ENCODE data around the gene XPC. TPM values are rescaled to one million over a fixed set of nuclear protein-coding genes. Genes with fewer than 3 reads are reported as not detected.

Gene XPC
- polyA plus RNA-seq, 4 donors = 43.4 to 53.8 (median 50.0) TPM

DNA sequence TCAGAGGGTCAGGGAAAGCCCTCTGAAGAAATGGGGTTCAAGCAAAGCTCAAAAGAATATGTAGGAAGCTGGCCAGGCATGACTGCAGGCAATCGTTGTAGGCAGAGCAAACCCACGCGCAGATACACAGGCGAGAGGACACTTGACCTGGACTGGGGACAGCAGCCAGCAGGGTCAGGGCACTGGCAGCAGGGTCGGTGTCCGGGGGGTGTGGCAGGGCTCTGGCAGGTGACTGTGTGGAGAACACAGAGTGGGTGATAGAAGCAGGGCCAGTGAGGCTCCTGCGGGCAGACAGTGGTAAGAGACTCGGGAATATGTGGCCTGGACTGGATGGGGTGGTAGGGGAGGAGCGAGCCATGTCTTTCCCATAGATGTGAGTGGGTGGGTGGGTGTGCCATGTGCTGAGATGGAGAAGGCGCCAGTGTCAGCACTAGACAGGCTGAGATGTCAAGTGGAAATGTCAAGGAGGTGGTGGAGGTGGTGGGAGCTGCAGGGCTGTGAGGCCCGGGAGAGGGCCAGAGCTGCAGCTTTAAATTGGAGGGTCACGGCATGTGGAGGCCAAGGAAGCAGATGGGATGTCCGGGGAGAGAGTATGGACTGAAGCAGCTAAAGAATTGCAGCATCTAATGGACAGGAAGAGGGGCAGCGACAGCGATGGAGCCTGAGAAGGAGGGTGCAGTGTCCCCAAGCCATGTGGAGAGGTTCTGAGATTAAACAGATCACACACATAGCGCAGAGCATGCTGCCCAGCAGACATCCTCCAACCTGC, 40.1 kb downstream of the XPC start:
- no peak for DNase-seq (ENCODE audit: low read depth in 4 of 4, low spot score in 3 of 4)

DNA sequence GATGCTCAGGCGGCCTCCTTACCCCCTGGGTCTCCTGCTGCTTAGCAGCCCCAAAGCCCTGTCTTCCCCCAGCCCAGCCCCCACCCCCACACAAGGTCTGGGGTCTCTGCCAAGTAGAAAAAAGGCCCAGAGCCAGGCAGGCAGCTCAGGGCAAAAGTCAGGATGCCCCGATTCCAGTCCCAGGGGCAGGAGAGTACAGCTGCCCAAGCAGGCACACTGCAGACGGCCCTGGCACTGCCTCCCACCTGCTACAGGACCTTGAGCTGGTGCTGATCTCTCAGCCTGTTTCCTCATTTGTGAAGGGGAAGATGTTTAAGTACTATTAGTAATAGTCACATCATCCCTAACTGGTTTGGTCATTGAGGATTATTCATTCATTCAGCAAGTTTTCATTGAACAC, 41.0 kb downstream of the XPC start:
- DNase-seq (ENCODE audit: low read depth in 4 of 4, low spot score in 3 of 4) = no peak

DNA sequence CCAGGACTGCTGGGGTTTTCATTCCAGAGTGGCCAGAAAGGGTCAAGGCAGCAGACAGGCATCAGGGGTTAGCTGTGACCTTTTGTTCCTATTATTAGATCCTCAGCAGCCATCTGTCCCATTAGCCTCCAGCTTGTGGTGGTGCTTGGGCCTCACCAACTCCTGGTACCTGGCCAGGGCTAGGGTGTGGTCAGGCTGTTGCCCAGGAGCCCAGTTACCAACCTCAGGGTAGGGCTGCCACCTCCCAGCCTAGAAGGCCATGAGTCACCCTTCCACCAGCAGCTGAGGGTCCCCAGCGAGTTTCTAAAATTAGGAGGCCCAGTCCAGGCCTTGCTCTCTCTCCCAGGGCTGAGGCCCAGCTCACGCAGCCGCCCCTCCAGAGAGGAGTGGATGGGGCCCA, 41.4 kb downstream of the XPC start:
- no peak for DNase-seq (ENCODE audit: low read depth in 4 of 4, low spot score in 3 of 4)

DNA sequence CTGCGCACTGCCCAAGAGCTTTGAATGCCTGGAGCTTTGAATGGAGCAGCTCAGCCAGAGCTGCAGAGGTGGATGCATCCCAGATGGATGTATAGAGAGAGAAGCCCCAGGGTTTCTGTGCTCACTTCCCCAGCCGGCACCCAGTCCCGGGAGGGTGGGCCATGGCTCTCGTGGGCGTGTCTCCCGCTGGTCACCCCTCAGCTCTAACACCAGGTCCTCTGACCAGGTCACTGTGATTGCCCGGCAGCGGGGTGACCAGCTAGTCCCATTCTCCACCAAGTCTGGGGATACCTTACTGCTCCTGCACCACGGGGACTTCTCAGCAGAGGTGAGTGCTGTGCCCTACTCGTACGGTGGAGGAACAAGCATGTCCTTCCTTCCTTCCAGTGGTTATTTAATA, 42.8 kb downstream of the XPC start:
- DNase-seq (ENCODE audit: low read depth in 4 of 4, low spot score in 3 of 4) = no peak

DNA sequence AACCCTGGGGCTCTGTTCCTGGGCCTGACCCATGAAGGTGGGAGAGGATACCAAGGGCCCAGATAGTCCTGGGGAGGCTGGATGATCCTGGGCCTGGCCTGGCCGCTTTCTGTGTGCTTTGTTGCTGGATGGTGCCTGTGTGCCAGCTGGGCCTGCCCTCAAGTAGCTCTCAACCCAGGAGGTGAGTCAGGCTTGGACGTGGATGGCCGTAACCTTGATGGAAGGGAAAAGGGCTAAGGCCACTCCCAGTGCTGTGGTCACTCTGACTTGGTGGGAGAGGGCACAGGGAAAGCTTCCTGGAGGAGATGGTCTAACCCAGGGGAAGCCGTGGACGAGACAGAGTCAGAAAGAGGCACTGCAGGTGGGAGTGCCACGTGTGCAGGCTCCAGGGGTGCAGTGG, 44.1 kb downstream of the XPC start:
- DNase-seq (ENCODE audit: low read depth in 4 of 4, low spot score in 3 of 4) = no peak

DNA sequence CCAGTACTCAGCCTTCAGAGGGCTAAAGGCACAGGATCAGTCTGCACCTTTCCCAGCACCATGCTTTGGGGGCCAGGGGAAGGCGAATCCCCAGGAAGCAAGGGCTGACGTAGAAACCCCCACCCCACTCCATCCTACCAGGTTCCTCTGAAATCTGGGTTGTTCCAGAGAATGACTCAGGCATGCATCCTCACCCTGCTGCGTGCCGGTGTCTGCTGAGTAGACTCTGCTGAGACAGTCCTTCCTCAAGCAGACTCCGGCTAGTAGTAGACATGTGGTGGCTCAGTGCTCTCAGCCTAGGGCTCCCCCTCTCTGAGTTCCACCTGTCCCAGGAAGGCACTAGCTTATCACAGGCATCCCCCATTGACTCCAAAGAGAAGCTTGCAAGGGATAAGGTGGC, 44.5 kb downstream of the XPC start:
- no peak for DNase-seq (ENCODE audit: low read depth in 4 of 4, low spot score in 3 of 4)

DNA sequence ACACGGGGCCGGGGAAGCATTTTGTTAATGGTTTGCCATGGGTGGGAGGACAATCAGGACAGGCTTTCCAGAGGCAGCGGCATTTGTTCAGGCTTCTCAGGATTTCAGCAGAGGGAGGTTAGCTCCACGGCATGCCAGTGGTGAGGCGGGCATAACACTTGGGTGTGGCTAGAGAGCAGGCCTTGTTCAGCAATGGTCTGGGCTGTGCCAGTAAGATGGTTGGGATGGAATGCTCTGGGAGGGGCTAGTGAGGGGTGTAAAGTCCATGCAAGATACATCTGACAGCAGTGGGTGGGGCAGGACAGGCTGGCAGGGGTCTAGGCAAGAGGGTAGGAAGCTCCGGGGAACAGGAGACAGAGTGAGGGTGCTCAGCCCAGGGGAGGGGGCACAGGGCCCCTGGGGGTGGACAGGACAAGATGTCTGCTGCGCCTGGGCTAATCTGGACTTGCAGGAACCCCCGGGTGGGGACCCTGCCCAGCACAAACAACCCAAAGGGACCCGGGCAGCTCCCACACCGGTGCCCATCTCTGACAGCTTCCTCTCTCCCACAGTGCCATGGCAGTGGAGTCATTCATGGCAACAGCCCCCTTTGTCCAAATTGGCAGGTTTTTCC, 45.1 kb downstream of the XPC start:
- no peak for DNase-seq (ENCODE audit: low read depth in 4 of 4, low spot score in 3 of 4)

DNA sequence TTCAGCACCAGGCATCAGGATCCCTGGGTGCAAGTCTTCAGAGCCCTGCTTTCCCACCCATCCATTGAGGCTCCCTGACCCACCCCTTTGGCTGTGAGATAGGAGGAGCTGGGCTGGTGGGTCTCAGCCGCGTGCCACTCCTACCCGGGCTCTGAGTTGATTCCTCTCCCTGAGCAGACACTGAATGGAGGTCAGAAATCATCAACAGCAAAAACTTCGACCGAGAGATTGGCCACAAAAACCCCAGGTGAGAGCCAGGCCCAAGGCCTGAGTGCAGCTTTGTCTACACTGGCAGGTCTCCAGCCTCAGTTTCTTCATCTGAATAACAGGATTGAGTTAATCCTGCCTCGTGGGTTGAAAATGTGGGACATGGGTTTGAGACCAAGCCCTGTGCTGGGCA, 45.7 kb downstream of the XPC start:
- DNase-seq (ENCODE audit: low read depth in 4 of 4, low spot score in 3 of 4) = no peak

DNA sequence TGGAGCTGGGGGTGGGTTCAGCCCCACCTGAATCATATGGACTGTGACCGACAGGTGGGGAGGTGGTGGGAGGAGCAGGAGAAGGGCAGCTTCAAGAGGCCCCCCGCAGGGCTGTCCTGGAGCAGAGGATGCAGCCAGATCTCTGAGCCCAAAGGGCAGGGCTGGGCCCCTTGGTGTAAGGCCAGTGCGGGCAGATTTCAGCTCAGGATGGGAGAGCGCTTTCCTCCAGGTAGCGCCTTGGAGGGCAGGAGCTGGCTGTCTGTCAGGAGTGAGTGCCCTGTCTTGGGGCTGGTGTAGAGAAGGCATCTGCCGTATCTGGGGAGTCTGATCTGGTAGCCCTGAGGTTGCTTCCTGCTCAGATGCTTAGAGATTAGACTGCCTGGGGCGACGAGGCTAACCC, 46.3 kb downstream of the XPC start:
- no peak for DNase-seq (ENCODE audit: low read depth in 4 of 4, low spot score in 3 of 4)

DNA sequence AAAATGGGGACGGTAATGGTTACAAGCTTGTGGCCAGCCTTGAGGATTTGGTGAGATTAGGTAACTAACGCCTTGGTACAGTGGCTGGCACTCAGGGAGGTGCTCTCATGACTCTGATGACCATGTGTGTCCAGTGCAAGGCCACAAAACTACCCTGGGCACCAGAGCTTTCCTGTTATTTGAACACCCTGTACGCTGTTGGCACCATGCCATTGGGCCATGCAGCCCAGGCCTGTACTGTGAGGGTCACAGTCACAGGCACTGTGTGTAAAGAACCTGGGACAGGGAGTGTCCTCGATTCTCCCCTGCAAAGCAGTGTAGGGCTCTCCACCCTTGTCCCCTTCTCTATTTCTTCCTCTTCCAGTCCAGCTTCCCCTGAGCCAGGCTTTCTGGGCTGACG, 47.3 kb downstream of the XPC start:
- DNase-seq (ENCODE audit: low read depth in 4 of 4, low spot score in 3 of 4) = no peak

DNA sequence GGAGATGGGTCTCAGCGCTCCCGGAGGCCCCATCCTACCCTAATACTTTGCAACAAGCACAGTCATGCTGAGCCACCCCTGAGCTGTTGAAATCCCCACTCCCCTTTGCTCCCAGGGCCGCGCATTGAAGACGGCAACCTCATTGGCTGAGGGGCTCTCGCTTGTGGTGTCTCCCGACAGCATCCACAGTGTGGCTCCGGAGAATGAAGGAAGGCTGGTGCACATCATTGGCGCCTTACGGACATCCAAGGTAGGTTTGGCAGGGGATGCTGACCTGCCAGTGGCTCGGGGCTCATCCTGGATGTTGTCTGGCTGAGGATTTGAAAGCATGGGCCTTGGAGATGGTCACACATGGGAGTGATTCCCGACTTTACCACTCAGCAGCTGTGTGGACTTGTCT, 47.7 kb downstream of the XPC start:
- no peak for DNase-seq (ENCODE audit: low read depth in 4 of 4, low spot score in 3 of 4)

DNA sequence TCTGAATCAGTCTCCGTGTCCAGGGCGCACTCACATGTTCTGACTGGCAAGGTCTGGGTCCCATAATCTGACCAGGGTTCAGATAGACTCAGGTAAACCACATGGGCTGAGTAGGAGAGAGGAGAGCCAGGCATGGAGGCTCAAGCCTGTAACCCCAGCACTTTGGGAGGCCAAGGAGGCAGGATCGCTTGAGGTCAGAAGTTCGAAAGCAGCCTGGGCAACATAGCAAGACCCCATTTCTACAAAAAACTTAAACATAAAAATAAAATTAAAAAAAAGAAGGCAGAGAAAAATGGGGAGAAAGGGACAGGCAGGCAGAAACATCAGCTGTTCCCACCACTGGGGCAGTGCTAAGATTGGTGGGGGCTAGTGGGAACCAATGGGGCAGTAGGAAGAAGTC, 48.2 kb downstream of the XPC start:
- DNase-seq (ENCODE audit: low read depth in 4 of 4, low spot score in 3 of 4) = no peak

DNA sequence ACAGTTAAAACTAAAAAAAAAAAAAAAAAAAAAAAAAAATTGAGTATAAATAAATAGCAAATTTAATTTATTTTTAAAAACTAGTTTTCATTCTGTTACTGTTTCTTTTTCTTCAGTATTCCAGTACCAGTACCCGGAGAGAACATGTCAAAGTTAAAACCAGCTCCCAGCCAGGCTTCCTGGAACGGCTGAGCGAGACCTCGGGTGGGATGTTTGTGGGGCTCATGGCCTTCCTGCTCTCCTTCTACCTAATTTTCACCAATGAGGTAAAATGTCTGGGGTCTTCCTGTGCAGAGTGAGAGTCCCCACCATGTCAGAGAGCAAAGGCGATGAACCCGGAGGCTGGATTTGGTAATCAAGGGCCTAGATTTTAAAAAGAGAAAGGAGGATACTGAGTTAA, 49.1 kb downstream of the XPC start:
- no peak for DNase-seq (ENCODE audit: low read depth in 4 of 4, low spot score in 3 of 4)

DNA sequence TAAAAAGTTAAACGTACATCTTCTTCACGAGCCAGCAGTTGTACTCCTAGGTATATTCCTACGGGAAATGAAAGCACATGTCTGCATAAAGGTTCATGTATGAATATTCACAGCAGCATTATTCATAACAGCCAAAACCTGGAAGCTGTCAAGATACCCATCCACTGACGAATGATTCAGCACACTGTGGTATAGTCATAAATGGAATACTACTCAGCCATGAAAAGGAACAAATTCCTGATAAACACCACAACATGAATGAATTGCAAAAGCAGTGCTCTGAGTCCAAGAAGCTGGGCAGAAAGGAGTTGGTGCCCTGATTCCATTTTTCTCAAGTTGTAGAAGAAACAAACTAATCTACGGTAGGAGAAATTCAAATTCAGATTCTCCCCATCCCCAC, 49.7 kb downstream of the XPC start:
- no peak for DNase-seq (ENCODE audit: low read depth in 4 of 4, low spot score in 3 of 4)

DNA sequence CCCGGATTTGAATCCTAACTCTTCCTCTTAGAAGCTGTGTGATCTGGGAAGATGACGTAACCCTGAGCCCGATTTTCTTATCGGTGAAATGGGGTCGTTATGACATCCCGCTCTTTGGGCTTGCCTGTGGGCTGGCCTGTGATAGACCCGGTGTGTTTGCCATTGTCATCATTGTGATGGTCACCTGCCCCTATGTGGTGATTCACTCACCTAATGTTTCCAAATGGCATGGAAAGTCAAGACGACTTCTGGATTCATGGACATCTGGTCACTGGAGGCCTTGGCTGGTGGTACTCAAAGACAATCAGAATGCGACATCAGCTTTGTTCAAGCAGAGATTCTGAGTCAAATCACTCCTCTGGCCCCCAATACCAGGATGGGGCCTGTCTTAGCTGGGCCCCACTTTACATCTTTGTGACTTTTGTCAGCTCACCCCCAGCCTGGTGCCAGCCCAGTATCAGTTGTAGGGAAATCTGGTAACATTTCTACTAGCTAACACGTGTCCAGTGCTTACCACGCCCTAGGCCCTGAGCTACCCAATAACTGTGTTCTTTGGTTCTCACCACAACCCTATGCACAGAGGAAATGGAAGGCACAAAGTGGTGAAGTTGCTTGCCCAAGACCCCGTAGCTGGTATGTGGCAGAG, 50.8 kb downstream of the XPC start:
- DNase-seq (ENCODE audit: low read depth in 4 of 4, low spot score in 3 of 4) = no peak

DNA sequence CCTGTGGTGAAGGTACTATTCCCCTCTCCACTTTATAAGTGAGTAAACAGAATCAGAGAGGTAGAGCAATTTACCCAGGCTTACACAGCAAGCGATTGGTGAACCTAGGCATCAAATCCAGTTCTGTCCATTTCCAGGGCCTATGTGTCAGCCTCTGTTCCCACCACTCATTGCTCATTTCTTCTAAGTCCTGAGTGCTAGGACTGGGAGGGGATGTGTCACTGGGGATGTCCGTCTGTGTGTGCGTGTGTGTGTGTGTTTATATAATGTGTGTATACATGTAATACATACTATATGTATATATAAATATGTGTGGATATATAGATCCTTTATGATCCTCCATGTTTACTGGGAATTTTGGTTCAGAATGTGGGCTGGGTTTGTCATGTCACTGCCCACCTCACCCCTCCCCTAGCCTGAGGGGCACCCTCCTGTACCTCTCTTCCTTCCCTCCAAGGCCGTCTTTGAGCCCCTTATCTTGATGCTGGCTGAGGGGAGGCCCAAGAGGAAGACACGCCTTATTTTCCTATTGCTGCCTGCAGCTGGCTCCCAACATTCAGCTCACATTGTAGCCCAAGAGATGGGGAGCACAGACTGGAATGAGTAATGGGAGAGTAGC, 51.4 kb downstream of the XPC start:
- DNase-seq (ENCODE audit: low read depth in 4 of 4, low spot score in 3 of 4) = no peak

DNA sequence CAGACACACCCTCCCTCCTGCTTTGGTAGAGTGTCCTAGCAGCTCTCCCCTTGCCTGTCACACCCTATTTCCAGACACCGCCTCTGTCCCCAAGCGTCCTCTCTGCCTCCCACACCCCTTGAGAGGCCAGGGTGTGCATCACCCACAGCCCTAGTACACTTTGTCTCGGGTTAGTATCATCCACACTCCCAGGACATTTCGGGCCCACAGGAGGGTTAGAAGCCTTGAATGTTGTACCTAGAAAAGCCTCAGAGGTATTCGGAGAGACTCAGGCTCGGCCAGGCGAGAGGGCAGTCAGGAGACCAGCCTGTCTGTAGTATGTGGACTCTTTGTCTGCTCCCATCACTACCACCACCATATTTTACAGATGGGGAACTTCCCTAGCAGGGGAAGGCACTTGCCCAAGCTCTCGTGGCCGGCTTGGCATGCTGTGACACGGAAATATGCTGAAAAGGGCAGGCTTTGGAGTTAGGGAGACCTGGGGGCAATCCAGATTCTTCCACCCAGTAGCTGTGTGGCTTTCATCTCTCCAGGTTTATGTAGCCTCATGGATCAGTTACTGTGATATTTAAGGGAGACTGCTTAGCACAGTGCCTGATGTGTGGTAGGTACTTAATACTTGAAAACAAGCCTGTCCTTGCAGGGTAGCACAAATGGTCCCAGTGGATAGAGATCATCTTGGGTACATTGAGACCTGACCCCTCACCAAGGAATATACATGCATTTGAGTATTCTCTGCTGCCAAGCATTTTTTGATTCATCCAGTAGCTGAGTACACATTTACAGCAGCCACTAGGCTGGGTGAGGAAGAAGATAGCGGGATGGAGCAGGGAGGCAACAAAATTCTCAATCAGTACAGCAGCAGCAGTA, 52.1 kb downstream of the XPC start:
- no peak for DNase-seq (ENCODE audit: low read depth in 4 of 4, low spot score in 3 of 4)

DNA sequence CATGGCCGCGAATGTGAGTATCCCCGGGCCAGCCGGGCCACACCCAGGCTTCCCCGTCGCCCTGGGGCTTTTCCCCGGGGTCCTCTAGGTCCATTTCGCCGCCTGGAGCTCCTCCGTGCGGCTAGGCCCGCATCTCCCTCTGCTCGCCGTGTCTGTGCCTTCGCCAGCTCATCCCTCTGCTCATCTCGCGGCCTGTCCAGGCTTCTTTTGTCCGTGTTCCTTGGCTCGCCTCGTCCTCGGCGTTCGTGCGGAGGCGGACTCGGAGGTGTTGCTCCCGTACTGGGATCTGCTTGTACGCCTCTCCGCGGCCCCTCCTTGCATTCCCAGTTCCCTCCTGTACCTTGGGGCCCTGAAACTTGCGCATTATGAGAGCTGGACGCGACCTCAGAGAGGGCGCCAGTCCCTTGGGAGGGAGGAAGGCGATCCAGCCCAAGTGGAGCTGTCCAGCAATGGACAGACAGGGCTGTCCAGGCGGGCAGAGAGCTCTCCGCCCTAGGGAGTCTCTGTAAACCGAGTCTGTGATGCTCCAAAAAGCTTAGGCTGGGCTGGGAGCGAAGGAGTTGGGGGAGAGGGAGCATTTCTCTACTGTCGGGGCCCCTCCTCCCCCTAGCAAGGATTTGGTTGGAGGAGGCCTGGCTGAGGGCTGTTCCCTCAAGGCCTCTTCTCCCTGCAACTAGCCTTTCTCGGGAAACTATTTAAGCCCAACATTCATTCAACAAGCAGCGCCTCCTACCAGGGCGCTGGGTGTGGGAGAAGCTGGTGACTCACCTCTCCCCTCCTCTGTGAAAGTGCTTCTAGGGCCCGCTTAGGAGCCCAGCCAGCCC, 53.0 kb downstream of the XPC start:
- peak in 2 of 4 donors; percentile 28 to 48 for DNase-seq (ENCODE audit: low read depth in 4 of 4, low spot score in 3 of 4)

DNA sequence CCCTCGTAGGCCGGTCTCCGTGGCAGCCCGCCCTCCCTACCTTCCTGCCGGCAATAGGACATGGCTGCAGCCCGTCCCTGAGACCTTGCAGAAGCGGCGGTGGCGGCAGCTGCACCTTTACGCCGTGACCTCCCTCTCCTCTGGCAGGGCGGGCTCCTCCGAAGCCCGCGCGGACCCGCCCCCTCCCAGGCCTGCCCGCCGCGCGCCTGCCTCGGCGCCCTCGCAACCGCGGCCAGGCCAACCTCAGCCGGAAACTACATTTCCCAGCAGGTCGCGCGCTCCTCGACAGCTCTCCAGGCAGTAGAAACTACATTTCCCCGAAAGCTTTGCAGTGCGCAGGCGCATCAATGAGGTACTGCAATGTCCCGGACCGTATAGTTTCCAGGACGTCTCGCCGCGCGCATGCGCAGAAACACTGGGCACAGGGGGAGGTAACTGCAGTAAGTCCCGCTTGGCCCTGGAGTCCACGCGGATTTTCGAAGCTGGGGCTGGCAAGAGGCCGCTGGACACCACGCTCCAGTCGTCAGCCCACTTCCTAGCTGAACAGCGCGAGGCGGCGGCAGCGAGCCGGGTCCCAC, 53.7 kb downstream of the XPC start, which contains the start of the genes CHCHD4 and TMEM43:
CHCHD4 (minus strand) TSS at position 256 of the 578 bp plus-strand sequence; CDS start at position 62, 194 bp downstream.
TMEM43 (plus strand) TSS at position 438 of the 578 bp plus-strand sequence. CDS start 142 bp downstream, outside the sequence.
- peak; percentile 97 to 98 (median 98) for DNase-seq (ENCODE audit: low read depth in 4 of 4, low spot score in 3 of 4)

Measured in right renal pelvis (tissue), 4 donors.